ENCODE data around the gene SLC7A1. TPM values are rescaled to one million over a fixed set of nuclear protein-coding genes. Genes with fewer than 3 reads are reported as not detected.

SLC7A1 gene
- polyA plus RNA-seq, 1 experiment, result 14.7 TPM

DNA sequence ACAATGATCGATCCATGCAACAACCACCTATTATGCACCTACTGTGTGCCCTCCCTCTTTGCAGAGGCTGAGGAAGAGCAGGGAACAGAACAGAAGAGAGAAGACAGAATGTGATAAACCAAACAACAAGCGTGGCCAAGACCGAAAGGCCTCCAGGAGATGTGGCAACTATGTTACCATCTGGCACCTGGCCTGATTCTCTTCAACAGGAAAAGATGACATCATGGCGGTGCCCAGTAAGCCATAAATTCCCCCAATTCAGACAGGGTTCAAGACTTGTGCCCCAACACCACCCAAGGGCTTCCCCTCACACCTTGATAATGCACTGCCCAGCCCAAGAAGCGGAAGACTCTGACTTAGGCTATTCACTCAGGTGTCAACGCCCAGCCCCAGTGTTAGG lies 44.3 kb downstream of the SLC7A1 start:
- Histone ChIP-seq H3K9me3 (ENCODE audit: control insufficient read depth, insufficient read depth, low read length) (no peaks in the 10 kb centered on the region), H3K27me3 (ENCODE audit: control insufficient read depth, insufficient read depth, low read length) (no peaks in the 10 kb centered on the region), H3K27ac (ENCODE audit: low read depth, low read length) (no peak overlapping the region), H3K4me3 (ENCODE audit: low read depth, low read length) (no peak overlapping the region)
- DNase-seq (ENCODE audit: low read depth, low spot score), result no peak
- TF ChIP-seq, protein P1, sequence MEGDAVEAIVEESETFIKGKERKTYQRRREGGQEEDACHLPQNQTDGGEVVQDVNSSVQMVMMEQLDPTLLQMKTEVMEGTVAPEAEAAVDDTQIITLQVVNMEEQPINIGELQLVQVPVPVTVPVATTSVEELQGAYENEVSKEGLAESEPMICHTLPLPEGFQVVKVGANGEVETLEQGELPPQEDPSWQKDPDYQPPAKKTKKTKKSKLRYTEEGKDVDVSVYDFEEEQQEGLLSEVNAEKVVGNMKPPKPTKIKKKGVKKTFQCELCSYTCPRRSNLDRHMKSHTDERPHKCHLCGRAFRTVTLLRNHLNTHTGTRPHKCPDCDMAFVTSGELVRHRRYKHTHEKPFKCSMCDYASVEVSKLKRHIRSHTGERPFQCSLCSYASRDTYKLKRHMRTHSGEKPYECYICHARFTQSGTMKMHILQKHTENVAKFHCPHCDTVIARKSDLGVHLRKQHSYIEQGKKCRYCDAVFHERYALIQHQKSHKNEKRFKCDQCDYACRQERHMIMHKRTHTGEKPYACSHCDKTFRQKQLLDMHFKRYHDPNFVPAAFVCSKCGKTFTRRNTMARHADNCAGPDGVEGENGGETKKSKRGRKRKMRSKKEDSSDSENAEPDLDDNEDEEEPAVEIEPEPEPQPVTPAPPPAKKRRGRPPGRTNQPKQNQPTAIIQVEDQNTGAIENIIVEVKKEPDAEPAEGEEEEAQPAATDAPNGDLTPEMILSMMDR (IDR thresholded peaks at IDR 0.05; ENCODE audit: low read depth, low read length), result no peak
- POLR2A ChIA-PET, result no interaction called here
- CTCF ChIA-PET, result interaction anchor here (1.5 kb wide), 1 partner anchor 581 kb away, joined by 3 read pairs; no protein-coding TSS in a partner anchor

DNA sequence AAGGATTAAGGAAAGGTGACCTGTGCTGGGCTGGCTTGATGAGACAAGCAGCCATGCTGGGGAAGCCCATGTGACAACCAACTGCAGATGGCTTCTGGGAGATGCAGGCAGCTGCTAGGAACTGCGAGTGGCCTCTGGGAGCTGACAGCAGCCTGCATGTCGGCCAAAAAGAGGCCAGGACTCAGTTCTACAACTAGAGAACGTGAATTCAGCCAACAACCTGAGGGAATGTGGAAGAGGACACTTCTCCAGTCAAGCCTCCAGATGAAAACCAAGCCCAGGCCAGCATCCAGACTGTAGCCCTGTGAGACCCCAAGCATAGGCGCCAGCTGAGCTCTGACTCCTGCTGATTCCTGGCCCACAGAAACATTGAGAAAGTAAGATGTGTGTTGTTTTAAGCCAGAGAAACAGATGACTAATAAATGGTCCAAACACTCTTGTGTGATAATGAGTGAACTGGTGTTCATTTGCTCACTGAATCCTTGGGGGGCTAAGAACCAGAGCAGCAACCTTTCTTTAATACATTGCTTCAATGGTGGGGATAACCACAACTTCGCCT lies 45.0 kb downstream of the SLC7A1 start:
- POLR2A ChIA-PET, result no interaction called here
- DNase-seq (ENCODE audit: low read depth, low spot score), result no peak
- Histone ChIP-seq H3K9me3 (ENCODE audit: control insufficient read depth, insufficient read depth, low read length) (no peaks in the 10 kb centered on the region), H3K27ac (ENCODE audit: low read depth, low read length) (no peak overlapping the region), H3K27me3 (ENCODE audit: control insufficient read depth, insufficient read depth, low read length) (no peaks in the 10 kb centered on the region), H3K4me3 (ENCODE audit: low read depth, low read length) (no peak overlapping the region)
- CTCF ChIA-PET, result interaction anchor here (1.5 kb wide), 1 partner anchor 582 kb away, joined by 3 read pairs; no protein-coding TSS in a partner anchor
- TF ChIP-seq, protein P1 (IDR thresholded peaks at IDR 0.05; ENCODE audit: low read depth, low read length), result no peak

DNA sequence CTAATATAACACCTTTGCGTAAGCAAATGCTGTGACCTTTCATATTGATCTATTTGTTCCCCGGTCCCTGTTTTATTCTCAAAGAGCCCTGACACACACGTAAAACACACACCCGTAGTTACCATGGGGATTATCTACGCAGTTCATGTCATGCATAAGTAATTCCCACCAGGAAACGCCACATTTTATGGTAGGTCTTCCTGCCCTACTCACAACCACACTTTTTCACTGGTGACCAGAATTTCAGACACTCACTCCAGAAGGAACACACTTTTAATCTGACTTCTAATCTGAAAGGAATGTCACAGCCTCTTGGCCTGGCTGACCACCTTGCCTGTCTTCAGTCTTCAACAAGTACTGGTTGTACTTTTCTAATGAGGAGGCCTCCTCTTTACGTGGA lies 46.8 kb downstream of the SLC7A1 start:
- no peaks in the 10 kb centered on the region for H3K9me3 ChIP-seq (ENCODE audit: control insufficient read depth, insufficient read depth, low read length)
- DNase-seq (ENCODE audit: low read depth, low spot score), result no peak
- no peaks in the 10 kb centered on the region for H3K27me3 ChIP-seq (ENCODE audit: control insufficient read depth, insufficient read depth, low read length)
- TF ChIP-seq, protein P1 (IDR thresholded peaks at IDR 0.05; ENCODE audit: low read depth, low read length), result no peak
- POLR2A ChIA-PET, result no interaction called here
- CTCF ChIA-PET, result interaction anchor here (1.0 kb wide), 1 partner anchor 584 kb away, joined by 3 read pairs; no protein-coding TSS in a partner anchor
- no peak overlapping the region for H3K27ac ChIP-seq (ENCODE audit: low read depth, low read length)
- no peak overlapping the region for H3K4me3 ChIP-seq (ENCODE audit: low read depth, low read length)

DNA sequence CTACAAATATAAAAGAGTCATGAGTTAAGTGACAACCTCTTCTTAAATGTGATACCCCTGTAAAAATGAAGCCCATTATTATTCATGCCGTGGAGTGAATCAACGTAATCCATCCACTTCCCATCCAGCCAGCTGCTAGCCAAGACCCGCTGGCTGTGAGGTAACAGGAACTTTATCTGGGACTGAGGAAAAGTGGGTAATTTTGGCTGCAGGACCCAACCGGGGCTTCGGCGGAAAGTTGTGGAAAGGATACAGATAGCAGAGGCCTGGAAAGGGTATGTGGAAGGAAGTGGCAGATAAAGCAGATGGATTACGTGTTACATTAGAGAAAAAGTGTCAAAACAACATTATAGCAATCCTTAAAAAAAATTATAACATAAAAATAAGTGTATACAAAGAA lies 48.3 kb downstream of the SLC7A1 start:
- no peaks in the 10 kb centered on the region for H3K9me3 ChIP-seq (ENCODE audit: control insufficient read depth, insufficient read depth, low read length)
- POLR2A ChIA-PET, result no interaction called here
- TF ChIP-seq, protein P1 (IDR thresholded peaks at IDR 0.05; ENCODE audit: low read depth, low read length), result no peak
- CTCF ChIA-PET, result interaction anchor here (0.7 kb wide), 1 partner anchor 17 kb away, joined by 4 read pairs; no protein-coding TSS in a partner anchor
- DNase-seq (ENCODE audit: low read depth, low spot score), result no peak
- no peak overlapping the region for H3K4me3 ChIP-seq (ENCODE audit: low read depth, low read length)
- no peak overlapping the region for H3K27ac ChIP-seq (ENCODE audit: low read depth, low read length)
- no peaks in the 10 kb centered on the region for H3K27me3 ChIP-seq (ENCODE audit: control insufficient read depth, insufficient read depth, low read length)

DNA sequence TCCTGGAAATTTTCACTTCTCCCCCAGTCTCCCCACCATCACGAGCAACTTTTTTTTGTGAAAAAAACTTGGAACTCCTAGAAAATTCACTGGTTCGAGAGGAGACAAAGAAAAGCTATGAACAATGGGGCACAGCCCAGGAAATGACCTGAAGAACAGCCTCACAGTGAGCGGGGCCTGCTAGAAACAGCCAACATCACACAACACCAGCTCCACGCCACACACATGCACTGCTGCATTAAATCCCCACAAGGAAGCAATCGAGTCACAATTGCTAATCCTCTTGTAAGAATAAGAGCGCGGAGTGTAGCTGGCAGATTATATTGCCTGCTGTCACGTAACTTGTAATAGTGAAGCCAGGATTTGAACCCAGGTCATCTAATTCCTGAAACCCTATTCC lies 48.8 kb downstream of the SLC7A1 start:
- Histone ChIP-seq H3K27ac (ENCODE audit: low read depth, low read length) (no peak overlapping the region), H3K4me3 (ENCODE audit: low read depth, low read length) (no peak overlapping the region), H3K9me3 (ENCODE audit: control insufficient read depth, insufficient read depth, low read length) (no peaks in the 10 kb centered on the region), H3K27me3 (ENCODE audit: control insufficient read depth, insufficient read depth, low read length) (no peaks in the 10 kb centered on the region)
- DNase-seq (ENCODE audit: low read depth, low spot score), result no peak
- TF ChIP-seq, protein P1 (IDR thresholded peaks at IDR 0.05; ENCODE audit: low read depth, low read length), result no peak
- ChIA-PET POLR2A (no interaction called here), CTCF (interaction anchor here (0.7 kb wide), 1 partner anchor 17 kb away, joined by 4 read pairs; no protein-coding TSS in a partner anchor)

Data from AG04450 (cell line).